ENCODE measurements around the gene PI4KA. TPM values are rescaled to one million over a fixed set of nuclear protein-coding genes. Genes with fewer than 3 reads are reported as not detected.

The PI4KA gene
- total and polyA plus RNA-seq, 4 donors, result 19.4 to 47.5 (median 36.3) TPM

- 95% methylated on average over 5 of the region's 5 CpGs for WGBS
- Histone ChIP-seq H3K9me3 (ENCODE audit: control insufficient read depth in 4 of 4, low read length in 3 of 4) (no peaks in the 10 kb centered on the region), H3K27me3 (ENCODE audit: control insufficient read depth in 4 of 4, insufficient read depth in 4 of 4, low read length in 3 of 4) (no peaks in the 10 kb centered on the region), H3K4me3 (ENCODE audit: low read depth in 1 of 3, low read length in 3 of 3) (no peak overlapping the region), H3K27ac (ENCODE audit: low read depth in 1 of 2, low read length in 2 of 2) (no peak overlapping the region), H3K36me3 (ENCODE audit: control insufficient read depth in 4 of 4, insufficient read depth in 3 of 4, low read depth in 1 of 4, low read length in 3 of 4) (peaks cover 10 to 67% (median 48%) of the 10 kb centered on the region in 4 donors), H3K9ac (ENCODE audit: low read depth in 1 of 2, low read length in 2 of 2) (no peak overlapping the region), H3K4me1 (ENCODE audit: control insufficient read depth in 4 of 4, insufficient read depth in 4 of 4, low read length in 3 of 4) (no peaks in the 10 kb centered on the region)
- no peak for DNase-seq (ENCODE audit: low spot score)
- TF ChIP-seq TAF1 (conservative IDR thresholded peaks at IDR 0.05), result no peak
- no peak for TF ChIP-seq EGR1 (IDR thresholded peaks at IDR 0.05; ENCODE audit: low read depth in 2 of 2)
- no peak for TF ChIP-seq JUND (IDR thresholded peaks at IDR 0.05)
- no peak for TF ChIP-seq ATF3 (IDR thresholded peaks at IDR 0.05)
- no peak for TF ChIP-seq CTCF (IDR thresholded peaks at IDR 0.05; ENCODE audit: low read depth, low read length, missing input control)
- no peak for TF ChIP-seq RAD21 (IDR thresholded peaks at IDR 0.05)
- TF ChIP-seq NR2F2 (IDR thresholded peaks at IDR 0.05), result no peak
- TF ChIP-seq REST (IDR thresholded peaks at IDR 0.05), result no peak
- TF ChIP-seq YY1 (IDR thresholded peaks at IDR 0.05), result no peak
- TF ChIP-seq FOXA1 (IDR thresholded peaks at IDR 0.05), result no peak
- no peak for TF ChIP-seq HNF4G (IDR thresholded peaks at IDR 0.05)
- TF ChIP-seq MAX (IDR thresholded peaks at IDR 0.05), result no peak
- no peak for TF ChIP-seq GABPA (IDR thresholded peaks at IDR 0.05 in 1 of 2, conservative IDR thresholded peaks at IDR 0.05 in 1 of 2)
- TF ChIP-seq RXRA (IDR thresholded peaks at IDR 0.05), result no peak
Observed at GRCh38 chr22:20814221-20814808, 44.3 kb downstream of the PI4KA start.

- H3K36me3 ChIP-seq (ENCODE audit: control insufficient read depth in 4 of 4, insufficient read depth in 3 of 4, low read depth in 1 of 4, low read length in 3 of 4), result peaks cover 10 to 62% (median 43%) of the 10 kb centered on the region in 4 donors
- TF ChIP-seq RXRA (IDR thresholded peaks at IDR 0.05) (no peak), NR2F2 (IDR thresholded peaks at IDR 0.05) (no peak)
- no peak overlapping the region for H3K4me3 ChIP-seq (ENCODE audit: low read depth in 1 of 3, low read length in 3 of 3)
- H3K9me3 ChIP-seq (ENCODE audit: control insufficient read depth in 4 of 4, low read length in 3 of 4), result no peaks in the 10 kb centered on the region
- 92% methylated on average over 4 of the region's 4 CpGs for WGBS
- no peak overlapping the region for H3K9ac ChIP-seq (ENCODE audit: low read depth in 1 of 2, low read length in 2 of 2)
- H3K27ac ChIP-seq (ENCODE audit: low read depth in 1 of 2, low read length in 2 of 2), result no peak overlapping the region
- no peak for DNase-seq (ENCODE audit: low spot score)
- H3K4me1 ChIP-seq (ENCODE audit: control insufficient read depth in 4 of 4, insufficient read depth in 4 of 4, low read length in 3 of 4), result no peaks in the 10 kb centered on the region
- H3K27me3 ChIP-seq (ENCODE audit: control insufficient read depth in 4 of 4, insufficient read depth in 4 of 4, low read length in 3 of 4), result no peaks in the 10 kb centered on the region
Observed at GRCh38 chr22:20813056-20813455, 45.6 kb downstream of the PI4KA start.

All from liver (tissue), 9 donors.